ENCODE measurements around the gene ZNF200. TPM values are rescaled to one million over a fixed set of nuclear protein-coding genes. Genes with fewer than 3 reads are reported as not detected.

Gene ZNF200
- total RNA-seq, 1 donor from 2014 or later = 14.6 TPM

GRCh38 chr16:3235856-3236669 lies 1.1 kb upstream of the ZNF200 start:
- Histone ChIP-seq H3K4me1 (peaks cover 0 to 8% of the 10 kb centered on the region in 2 donors), H3K4me3 (no peak overlapping the region), H3K27me3 (no peaks in the 10 kb centered on the region), H3K27ac (no peak overlapping the region), H3K36me3 (peaks cover 21 to 22% of the 10 kb centered on the region in 2 donors), H3K9me3 (peaks cover 0 to 3% of the 10 kb centered on the region in 2 donors)
- intact Hi-C loops (cut with DNase I) = loop anchor here (1.0 to 2.0 kb wide), 4 partner anchors 28 to 165 kb away; partner anchors contain the start of genes TIGD7, ZNF174, ZNF263 and ZNF75A
- DNase-seq (ENCODE audit: low spot score in 2 of 2) = peak in 1 of 2 donors; percentile 72
- TF ChIP-seq CTCF (IDR thresholded peaks at IDR 0.05) = no peak

- H3K36me3 ChIP-seq = peaks cover 34 to 37% of the 10 kb centered on the region in 2 donors
- DNase-seq (ENCODE audit: low spot score in 2 of 2) = no peak
- H3K4me1 ChIP-seq = peaks cover 0 to 8% of the 10 kb centered on the region in 2 donors
- H3K9me3 ChIP-seq = peaks cover 5 to 19% of the 10 kb centered on the region in 2 donors
- TF ChIP-seq CTCF (IDR thresholded peaks at IDR 0.05) = no peak
- intact Hi-C loops (cut with DNase I) = loop anchor here (2.0 kb wide), 1 partner anchor 70 kb away; the partner anchor contains the start of genes TIGD7 and ZNF75A
- H3K27ac ChIP-seq = peak overlapping the region; percentile 94 to 97
- no peaks in the 10 kb centered on the region for H3K27me3 ChIP-seq
- H3K4me3 ChIP-seq = peak overlapping the region; percentile 84 to 97
Observed at GRCh38 chr16:3234543-3234856, 458 bp downstream of the ZNF200 start.

- peaks cover 64 to 92% of the 10 kb centered on the region in 2 donors for H3K9me3 ChIP-seq
- no peak overlapping the region for H3K27ac ChIP-seq
- intact Hi-C loops (cut with DNase I) = no loop called here
- no peak overlapping the region for H3K4me3 ChIP-seq
- no peak for TF ChIP-seq CTCF (IDR thresholded peaks at IDR 0.05)
- no peaks in the 10 kb centered on the region for H3K27me3 ChIP-seq
- DNase-seq (ENCODE audit: low spot score in 2 of 2) = no peak
- H3K4me1 ChIP-seq = no peaks in the 10 kb centered on the region
- peaks cover 47 to 64% of the 10 kb centered on the region in 2 donors for H3K36me3 ChIP-seq
Observed at GRCh38 chr16:3223913-3224515, 10.9 kb downstream of the ZNF200 start.

GRCh38 chr16:3220839-3221238 lies 14.1 kb downstream of the ZNF200 start:
- intact Hi-C loops (cut with DNase I) = no loop called here
- Histone ChIP-seq H3K4me1 (no peaks in the 10 kb centered on the region), H3K36me3 (peaks cover 30 to 34% of the 10 kb centered on the region in 2 donors), H3K27ac (no peak overlapping the region), H3K4me3 (no peak overlapping the region), H3K27me3 (no peaks in the 10 kb centered on the region), H3K9me3 (peaks cover 44 to 64% of the 10 kb centered on the region in 2 donors)
- no peak for DNase-seq (ENCODE audit: low spot score in 2 of 2)
- TF ChIP-seq CTCF (IDR thresholded peaks at IDR 0.05) = no peak

GRCh38 chr16:3216263-3216640 lies 18.7 kb downstream of the ZNF200 start:
- no peak for TF ChIP-seq CTCF (IDR thresholded peaks at IDR 0.05)
- H3K4me1 ChIP-seq = no peaks in the 10 kb centered on the region
- H3K9me3 ChIP-seq = peaks cover 3 to 18% of the 10 kb centered on the region in 2 donors
- H3K4me3 ChIP-seq = no peak overlapping the region
- no peak for DNase-seq (ENCODE audit: low spot score in 2 of 2)
- no peaks in the 10 kb centered on the region for H3K36me3 ChIP-seq
- no peak overlapping the region for H3K27ac ChIP-seq
- intact Hi-C loops (cut with DNase I) = no loop called here
- no peaks in the 10 kb centered on the region for H3K27me3 ChIP-seq

Measured in ascending aorta (tissue), 2 donors.